ENCODE data around the gene OLIG2.

OLIG2 gene

DNA sequence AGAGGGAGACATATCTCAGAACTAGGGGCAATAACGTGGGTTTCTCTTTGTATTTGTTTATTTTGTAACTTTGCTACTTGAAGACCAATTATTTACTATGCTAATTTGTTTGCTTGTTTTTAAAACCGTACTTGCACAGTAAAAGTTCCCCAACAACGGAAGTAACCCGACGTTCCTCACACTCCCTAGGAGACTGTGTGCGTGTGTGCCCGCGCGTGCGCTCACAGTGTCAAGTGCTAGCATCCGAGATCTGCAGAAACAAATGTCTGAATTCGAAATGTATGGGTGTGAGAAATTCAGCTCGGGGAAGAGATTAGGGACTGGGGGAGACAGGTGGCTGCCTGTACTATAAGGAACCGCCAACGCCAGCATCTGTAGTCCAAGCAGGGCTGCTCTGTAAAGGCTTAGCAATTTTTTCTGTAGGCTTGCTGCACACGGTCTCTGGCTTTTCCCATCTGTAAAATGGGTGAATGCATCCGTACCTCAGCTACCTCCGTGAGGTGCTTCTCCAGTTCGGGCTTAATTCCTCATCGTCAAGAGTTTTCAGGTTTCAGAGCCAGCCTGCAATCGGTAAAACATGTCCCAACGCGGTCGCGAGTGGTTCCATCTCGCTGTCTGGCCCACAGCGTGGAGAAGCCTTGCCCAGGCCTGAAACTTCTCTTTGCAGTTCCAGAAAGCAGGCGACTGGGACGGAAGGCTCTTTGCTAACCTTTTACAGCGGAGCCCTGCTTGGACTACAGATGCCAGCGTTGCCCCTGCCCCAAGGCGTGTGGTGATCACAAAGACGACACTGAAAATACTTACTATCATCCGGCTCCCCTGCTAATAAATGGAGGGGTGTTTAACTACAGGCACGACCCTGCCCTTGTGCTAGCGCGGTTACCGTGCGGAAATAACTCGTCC, 1.3 kb upstream of the OLIG2 start:
- TF ChIP-seq SPI1 (IDR thresholded peaks at IDR 0.05; ENCODE audit: borderline replicate concordance, low read depth) = no peak
- TF ChIP-seq POLR2AphosphoS5 (IDR thresholded peaks at IDR 0.05; ENCODE audit: low read depth) = no peak
- TF ChIP-seq, protein P1, sequence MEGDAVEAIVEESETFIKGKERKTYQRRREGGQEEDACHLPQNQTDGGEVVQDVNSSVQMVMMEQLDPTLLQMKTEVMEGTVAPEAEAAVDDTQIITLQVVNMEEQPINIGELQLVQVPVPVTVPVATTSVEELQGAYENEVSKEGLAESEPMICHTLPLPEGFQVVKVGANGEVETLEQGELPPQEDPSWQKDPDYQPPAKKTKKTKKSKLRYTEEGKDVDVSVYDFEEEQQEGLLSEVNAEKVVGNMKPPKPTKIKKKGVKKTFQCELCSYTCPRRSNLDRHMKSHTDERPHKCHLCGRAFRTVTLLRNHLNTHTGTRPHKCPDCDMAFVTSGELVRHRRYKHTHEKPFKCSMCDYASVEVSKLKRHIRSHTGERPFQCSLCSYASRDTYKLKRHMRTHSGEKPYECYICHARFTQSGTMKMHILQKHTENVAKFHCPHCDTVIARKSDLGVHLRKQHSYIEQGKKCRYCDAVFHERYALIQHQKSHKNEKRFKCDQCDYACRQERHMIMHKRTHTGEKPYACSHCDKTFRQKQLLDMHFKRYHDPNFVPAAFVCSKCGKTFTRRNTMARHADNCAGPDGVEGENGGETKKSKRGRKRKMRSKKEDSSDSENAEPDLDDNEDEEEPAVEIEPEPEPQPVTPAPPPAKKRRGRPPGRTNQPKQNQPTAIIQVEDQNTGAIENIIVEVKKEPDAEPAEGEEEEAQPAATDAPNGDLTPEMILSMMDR (IDR thresholded peaks at IDR 0.05; ENCODE audit: insufficient read depth, low read length) = no peak
- TF ChIP-seq, protein P2, sequence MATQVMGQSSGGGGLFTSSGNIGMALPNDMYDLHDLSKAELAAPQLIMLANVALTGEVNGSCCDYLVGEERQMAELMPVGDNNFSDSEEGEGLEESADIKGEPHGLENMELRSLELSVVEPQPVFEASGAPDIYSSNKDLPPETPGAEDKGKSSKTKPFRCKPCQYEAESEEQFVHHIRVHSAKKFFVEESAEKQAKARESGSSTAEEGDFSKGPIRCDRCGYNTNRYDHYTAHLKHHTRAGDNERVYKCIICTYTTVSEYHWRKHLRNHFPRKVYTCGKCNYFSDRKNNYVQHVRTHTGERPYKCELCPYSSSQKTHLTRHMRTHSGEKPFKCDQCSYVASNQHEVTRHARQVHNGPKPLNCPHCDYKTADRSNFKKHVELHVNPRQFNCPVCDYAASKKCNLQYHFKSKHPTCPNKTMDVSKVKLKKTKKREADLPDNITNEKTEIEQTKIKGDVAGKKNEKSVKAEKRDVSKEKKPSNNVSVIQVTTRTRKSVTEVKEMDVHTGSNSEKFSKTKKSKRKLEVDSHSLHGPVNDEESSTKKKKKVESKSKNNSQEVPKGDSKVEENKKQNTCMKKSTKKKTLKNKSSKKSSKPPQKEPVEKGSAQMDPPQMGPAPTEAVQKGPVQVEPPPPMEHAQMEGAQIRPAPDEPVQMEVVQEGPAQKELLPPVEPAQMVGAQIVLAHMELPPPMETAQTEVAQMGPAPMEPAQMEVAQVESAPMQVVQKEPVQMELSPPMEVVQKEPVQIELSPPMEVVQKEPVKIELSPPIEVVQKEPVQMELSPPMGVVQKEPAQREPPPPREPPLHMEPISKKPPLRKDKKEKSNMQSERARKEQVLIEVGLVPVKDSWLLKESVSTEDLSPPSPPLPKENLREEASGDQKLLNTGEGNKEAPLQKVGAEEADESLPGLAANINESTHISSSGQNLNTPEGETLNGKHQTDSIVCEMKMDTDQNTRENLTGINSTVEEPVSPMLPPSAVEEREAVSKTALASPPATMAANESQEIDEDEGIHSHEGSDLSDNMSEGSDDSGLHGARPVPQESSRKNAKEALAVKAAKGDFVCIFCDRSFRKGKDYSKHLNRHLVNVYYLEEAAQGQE (IDR thresholded peaks at IDR 0.05; ENCODE audit: insufficient replicate concordance, low read depth) = no peak
- no peak for TF ChIP-seq GABPA (IDR thresholded peaks at IDR 0.05; ENCODE audit: low read depth)
- DNase-seq (ENCODE audit: low read depth in 1 of 2, low spot score in 1 of 2) = no peak
- Histone ChIP-seq H3K4me3 (replicated peaks; ENCODE audit: insufficient read depth, low read length) (no peak overlapping the region), H3K27ac (replicated peaks) (no peak overlapping the region), H3K27me3 (ENCODE audit: insufficient read depth, poor library complexity, severe bottlenecking) (no peaks in the 10 kb centered on the region)

DNA sequence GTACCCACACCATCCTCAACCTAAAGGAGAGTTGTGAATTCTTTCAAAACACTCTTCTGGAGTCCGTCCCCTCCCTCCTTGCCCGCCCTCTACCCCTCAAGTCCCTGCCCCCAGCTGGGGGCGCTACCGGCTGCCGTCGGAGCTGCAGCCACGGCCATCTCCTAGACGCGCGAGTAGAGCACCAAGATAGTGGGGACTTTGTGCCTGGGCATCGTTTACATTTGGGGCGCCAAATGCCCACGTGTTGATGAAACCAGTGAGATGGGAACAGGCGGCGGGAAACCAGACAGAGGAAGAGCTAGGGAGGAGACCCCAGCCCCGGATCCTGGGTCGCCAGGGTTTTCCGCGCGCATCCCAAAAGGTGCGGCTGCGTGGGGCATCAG, 638 bp upstream of the OLIG2 start:
- H3K27me3 ChIP-seq (ENCODE audit: insufficient read depth, poor library complexity, severe bottlenecking) = no peaks in the 10 kb centered on the region
- peak overlapping the region; percentile 55 for H3K4me3 ChIP-seq (replicated peaks; ENCODE audit: insufficient read depth, low read length)

DNA sequence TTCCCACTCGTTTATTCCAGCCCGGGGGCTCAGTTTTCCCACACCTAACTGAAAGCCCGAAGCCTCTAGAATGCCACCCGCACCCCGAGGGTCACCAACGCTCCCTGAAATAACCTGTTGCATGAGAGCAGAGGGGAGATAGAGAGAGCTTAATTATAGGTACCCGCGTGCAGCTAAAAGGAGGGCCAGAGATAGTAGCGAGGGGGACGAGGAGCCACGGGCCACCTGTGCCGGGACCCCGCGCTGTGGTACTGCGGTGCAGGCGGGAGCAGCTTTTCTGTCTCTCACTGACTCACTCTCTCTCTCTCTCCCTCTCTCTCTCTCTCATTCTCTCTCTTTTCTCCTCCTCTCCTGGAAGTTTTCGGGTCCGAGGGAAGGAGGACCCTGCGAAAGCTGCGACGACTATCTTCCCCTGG, 716 bp downstream of the OLIG2 start:
- H3K27me3 ChIP-seq (ENCODE audit: insufficient read depth, poor library complexity, severe bottlenecking) = no peaks in the 10 kb centered on the region
- TF ChIP-seq, protein P1 (IDR thresholded peaks at IDR 0.05; ENCODE audit: insufficient read depth, low read length) = no peak
- TF ChIP-seq GABPA (IDR thresholded peaks at IDR 0.05; ENCODE audit: low read depth) = no peak
- no peak for TF ChIP-seq SPI1 (IDR thresholded peaks at IDR 0.05; ENCODE audit: borderline replicate concordance, low read depth)
- no peak for TF ChIP-seq POLR2AphosphoS5 (IDR thresholded peaks at IDR 0.05; ENCODE audit: low read depth)
- no peak for DNase-seq (ENCODE audit: low read depth in 1 of 2, low spot score in 1 of 2)
- peak overlapping the region; percentile 55 for H3K4me3 ChIP-seq (replicated peaks; ENCODE audit: insufficient read depth, low read length)
- peak overlapping the region; percentile 69 for H3K27ac ChIP-seq (replicated peaks)

More for the DNA sequence above, 638 bp upstream of the OLIG2 start:
- no peak for DNase-seq (ENCODE audit: low read depth in 1 of 2, low spot score in 1 of 2)
- TF ChIP-seq, protein P1 (IDR thresholded peaks at IDR 0.05; ENCODE audit: insufficient read depth, low read length) = no peak
- TF ChIP-seq, protein P2 (IDR thresholded peaks at IDR 0.05; ENCODE audit: insufficient replicate concordance, low read depth) = no peak
- TF ChIP-seq POLR2AphosphoS5 (IDR thresholded peaks at IDR 0.05; ENCODE audit: low read depth) (no peak), SPI1 (IDR thresholded peaks at IDR 0.05; ENCODE audit: borderline replicate concordance, low read depth) (no peak), GABPA (IDR thresholded peaks at IDR 0.05; ENCODE audit: low read depth) (no peak)
- H3K27ac ChIP-seq (replicated peaks) = peak overlapping the region; percentile 69
